Measurements from ENCODE around the gene POMT1.
"Not testable (repeated sequence)": the region's sequence is repeated elsewhere in the genome, so short reads cannot be mapped to it uniquely, and the experiment has no call there.

Gene POMT1

DNA sequence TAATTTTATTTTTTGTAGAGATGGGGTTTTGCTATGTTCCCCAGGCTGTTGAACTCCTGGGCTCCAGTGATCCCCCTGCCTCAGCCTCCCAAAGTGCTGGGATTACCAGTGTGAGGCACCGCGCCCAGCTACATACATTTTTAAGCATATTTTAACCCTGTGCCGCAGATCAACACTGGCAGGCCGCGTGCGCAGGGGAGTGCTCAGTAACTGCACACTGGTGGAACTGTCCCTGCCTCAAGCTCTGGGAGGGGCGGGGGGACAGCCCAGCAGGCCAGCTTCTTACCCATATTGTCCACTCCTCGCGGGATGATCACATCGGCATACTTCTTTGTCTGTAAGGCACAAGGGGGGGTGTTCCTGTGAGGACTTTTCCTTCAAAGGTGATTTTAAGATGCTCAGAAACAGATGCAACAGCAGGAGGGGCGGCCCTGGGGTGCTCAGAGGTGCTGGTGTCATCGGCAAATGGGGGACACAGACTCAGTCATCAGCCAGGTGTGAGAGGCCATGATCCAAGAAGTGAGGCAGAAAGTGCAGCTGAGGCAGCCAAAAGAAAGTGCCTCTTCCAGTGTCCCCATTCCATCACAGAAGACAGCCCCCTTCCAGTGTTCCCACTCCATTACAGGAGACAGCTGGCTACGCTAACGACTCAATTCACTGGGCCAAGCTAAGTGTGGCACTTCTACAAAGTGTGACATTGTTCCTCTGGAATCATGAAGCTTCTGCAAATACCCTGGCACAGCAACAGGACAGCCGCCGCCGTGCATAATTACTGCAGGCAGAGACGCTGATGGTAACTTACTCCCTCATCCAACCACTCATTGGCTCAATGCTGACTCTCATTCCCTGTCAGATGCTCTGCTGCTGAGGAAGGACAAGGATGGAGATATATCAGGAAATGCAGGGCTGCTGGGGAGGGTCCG lies 23.2 kb downstream of the POMT1 start:
- no peak for DNase-seq (ENCODE audit: low read depth)

DNA sequence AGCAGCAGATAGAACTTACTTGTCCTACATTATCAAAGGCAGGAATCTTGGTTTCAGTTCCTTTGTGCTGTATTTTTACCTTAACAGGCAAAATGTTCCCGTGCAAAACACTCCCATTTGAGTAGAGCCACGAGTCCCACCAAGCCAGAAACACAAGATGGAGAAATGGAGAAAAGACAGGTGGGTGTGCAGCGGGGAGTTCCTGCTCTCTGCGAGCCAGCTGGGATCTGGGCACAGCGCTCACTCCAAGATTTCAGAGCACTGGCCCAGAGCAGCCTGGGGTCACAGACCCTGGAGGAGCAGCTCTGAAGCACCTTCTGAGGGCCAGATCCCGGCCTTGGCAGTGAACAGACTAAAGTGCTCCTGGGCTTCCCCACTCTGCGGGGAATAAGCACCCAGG lies 25.5 kb downstream of the POMT1 start:
- DNase-seq (ENCODE audit: low read depth), result no peak

GRCh38 chr9:131528886-131529505 lies 26.3 kb downstream of the POMT1 start:
- no peak for DNase-seq (ENCODE audit: low read depth)

DNA sequence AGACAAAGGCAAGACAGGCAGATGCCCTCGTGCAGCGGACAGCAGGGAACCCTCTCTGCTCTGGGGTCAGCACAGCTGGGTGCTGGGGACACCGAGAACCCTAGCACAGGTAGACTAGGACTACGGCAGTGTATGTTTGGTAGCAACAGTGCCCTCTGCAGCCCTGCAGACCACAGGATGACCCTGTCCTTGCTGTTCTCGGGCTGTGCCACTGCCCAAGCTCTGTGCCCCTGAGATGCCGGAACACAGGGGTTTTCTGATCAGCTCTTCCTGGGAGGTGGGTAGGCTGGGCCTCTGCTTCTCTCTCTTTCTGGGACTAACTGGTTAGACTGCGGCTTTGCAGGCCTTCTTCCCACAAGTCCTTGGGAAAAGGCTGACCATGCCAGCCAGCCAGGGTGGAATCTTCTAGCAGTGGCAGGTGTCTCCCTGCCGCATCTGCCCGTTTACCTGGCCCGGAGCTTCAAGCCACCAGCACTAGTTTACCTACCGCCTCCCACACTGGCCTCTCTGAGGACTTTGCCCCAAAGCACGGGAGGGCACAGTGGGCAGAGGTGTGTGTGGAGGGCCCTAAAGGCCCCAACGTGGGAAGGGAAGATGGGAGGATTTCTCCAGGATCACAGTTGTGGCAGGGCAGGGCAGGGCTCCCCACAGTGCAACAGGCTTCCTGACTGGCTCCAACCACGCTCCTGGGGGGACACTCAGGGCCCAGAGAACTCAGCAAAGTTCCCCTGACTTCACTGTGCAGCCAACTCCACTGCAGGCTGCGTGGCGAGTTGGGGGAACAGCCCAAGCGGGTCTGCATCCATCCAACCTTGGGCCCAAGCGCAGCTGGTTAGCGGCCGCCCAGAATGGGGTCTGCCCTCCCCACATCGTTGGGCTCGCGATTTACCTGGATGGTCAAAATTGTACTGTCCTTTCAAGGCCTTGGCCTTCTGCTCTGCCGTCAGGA lies 27.2 kb downstream of the POMT1 start:
- no peak for DNase-seq (ENCODE audit: low read depth)

- DNase-seq (ENCODE audit: low read depth), result no peak
Measured at GRCh38 chr9:131530546-131530919, 27.8 kb downstream of the POMT1 start.

DNA sequence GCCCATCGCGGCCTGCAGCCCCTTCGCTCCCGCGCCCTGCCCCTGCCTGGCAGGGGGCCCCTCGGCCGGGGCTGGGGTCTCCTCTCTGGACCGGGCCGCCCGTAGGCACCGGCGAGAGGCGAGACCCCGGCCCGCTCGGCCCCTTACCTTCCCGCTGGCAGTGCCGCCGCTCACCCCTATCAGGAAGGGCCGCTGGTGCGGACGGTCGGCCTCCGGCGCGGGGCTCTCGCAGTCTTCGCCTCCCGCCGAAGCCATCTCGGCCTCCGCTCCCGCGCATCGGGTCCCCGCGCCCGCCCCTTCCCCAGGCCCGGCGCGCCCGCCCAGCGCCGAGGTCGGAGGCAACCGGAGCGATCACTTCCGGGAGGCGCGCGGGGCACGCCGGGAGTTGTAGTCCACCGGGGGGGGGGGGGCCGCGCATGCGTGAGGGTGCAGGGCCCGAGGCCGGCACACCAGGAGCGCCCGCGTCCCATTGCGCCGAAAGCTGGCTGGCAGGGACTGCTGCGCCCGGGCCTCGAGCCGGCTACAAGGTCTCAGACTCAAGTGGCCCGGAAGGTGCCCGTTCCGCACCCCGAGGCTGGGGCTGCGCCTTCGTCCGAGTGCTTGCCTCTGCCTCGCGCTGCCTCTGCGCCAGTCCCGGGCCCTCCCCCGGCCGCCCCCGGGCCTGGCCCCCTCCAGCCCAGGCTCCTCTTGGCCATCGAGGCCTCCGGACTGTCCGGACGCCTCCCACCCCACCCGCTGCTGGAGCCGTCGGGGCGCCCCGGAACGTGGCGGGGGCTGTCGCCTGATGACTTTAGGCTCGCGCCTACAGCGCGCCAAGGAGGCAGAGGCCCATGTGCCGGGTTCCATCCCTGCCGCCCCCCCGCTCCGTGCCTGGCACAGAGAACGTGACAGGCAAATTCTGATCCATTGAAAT lies 28.5 kb downstream of the POMT1 start, which contains the start of gene UCK1:
Gene UCK1, minus strand, starts transcription at position 344 of the 913 bp plus-strand sequence. Its CDS starts 89 bp downstream, at position 255.
- peak; percentile 61 for DNase-seq (ENCODE audit: low read depth)

- DNase-seq (ENCODE audit: low read depth), result peak; percentile 7
Measured at GRCh38 chr9:131534721-131535237, 32.1 kb downstream of the POMT1 start.

GRCh38 chr9:131537946-131538345 lies 35.2 kb downstream of the POMT1 start:
- no peak for DNase-seq (ENCODE audit: low read depth)

GRCh38 chr9:131539223-131539923 lies 36.7 kb downstream of the POMT1 start:
- peak; percentile 15 for DNase-seq (ENCODE audit: low read depth)

- no peak for DNase-seq (ENCODE audit: low read depth)
Measured at GRCh38 chr9:131543141-131543540, 40.4 kb downstream of the POMT1 start.

- no peak for DNase-seq (ENCODE audit: low read depth)
Measured at GRCh38 chr9:131545003-131545785, 42.5 kb downstream of the POMT1 start, which contains the start of gene PRRT1B. PRRT1B (plus strand) TSS chr9:131545523; CDS start chr9:131545616, 93 bp downstream.

GRCh38 chr9:131545786-131546335 lies 43.1 kb downstream of the POMT1 start:
- no peak for DNase-seq (ENCODE audit: low read depth)

DNA sequence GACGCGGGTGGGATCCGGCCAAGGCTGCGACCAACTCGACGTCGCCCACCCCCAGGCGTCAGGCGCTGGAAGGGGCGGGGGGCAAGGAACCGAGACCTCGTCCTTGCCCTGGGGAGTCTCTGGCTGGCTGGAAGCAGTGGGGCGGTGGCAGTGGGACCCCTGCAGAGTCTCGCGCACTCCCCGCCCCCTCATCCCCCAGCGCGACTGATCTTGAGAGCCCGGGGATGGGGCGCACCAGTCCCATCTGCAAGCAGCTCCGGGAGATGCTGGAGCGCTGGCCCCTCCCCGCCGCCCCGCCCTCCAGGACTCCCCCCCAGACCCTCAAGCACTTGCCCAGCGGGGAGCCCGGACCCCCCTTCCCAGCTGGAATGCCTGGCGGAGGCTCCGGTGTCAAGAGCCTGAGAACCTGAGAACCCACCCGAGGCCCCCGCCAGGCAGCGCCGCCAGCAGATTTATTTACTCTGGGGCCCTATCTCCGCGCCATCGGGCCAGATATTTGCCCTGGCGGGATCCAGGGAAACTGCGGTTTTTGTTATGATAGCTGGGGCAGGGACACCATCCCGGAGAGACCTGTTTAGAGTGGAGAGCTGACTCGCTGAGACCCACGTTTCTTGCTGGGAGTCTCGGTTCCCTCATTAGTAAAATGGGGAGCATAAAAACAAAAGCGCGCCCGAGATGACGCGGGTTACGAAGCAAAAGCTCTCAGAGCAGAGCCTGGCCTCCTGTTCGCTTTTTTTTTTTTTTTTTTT lies 43.8 kb downstream of the POMT1 start:
- DNase-seq (ENCODE audit: low read depth), result no peak

DNA sequence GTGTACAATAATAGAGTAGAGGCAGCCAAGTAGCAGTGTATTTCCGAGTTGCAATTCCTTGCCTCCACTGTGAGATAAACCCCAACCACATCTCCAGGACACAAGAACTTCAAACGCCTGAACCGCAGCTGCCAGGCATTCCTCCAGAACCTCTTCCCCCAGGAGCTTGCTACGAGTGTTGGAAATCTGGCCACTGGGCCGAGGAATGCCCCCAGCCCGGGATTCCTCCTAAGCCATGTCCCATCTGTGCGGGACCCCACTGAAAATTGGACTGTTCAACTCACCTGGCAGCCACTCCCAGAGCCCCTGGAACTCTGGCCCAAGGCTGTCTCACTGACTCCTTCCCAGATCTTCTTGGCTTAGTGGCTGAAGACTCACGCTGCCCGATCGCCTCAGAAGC lies 46.5 kb downstream of the POMT1 start:
- not testable (repeated sequence) for DNase-seq (ENCODE audit: low read depth)

GRCh38 chr9:131550465-131550864 lies 47.7 kb downstream of the POMT1 start:
- not testable (repeated sequence) for DNase-seq (ENCODE audit: low read depth)

DNA sequence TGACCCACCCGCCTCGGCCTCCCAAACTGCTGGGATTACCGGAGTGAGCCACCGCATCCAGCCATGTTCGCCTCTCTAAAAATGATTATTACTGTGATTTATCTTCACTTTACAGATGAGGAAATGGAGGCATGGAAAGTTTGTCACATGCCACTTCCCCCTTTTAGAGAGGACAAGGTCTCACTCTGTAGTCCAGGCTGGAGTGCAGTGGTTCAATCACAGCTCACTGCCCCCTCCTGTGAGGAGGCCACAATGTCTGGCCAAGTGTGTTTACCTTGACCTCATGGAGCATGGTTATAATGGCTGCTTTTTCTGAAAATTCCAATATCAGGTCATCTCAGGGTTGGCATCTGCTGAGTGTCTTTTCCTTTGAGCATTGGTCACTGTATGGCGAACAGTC lies 49.3 kb downstream of the POMT1 start:
- no peak for DNase-seq (ENCODE audit: low read depth)

GRCh38 chr9:131554087-131554842 lies 51.5 kb downstream of the POMT1 start:
- DNase-seq (ENCODE audit: low read depth), result no peak

All from activated T-helper 1 cell treated with Interleukin-2 at 50 U/mL for 16 hours (primary cell).